Germinal center (tissue), 1 donor: Measurements from ENCODE around the gene CSMD2.
"Not testable (repeated sequence)": the region's sequence is repeated elsewhere in the genome, so short reads cannot be mapped to it uniquely, and the experiment has no call there.

Experiments
- DNase-seq: peaks from one replicate; pipeline ENCODE4 v3.0.0; 2012; ENCODE audit warnings: mixed read lengths, low spot score

CSMD2 gene

DNA sequence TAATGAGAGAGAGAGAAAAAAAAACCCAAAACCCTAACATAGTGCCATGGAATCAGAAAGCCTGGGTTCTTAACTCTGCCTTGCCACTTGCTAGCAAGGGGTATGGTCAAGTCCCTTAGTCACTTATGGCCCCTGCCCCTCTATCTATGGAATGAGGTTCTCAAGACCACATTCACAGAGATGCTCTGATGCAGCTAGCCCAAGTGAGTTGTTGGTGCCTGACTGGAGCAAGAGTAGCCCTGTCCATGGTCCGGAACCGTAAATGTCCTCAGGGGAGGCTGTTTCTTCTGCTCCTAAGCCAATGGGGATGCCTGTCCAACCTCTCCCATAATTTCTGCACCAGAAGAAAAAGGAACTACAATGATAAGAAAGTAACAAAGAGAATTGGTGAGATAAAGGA, 56.8 kb downstream of the CSMD2 start:
- DNase-seq: no peak

DNA sequence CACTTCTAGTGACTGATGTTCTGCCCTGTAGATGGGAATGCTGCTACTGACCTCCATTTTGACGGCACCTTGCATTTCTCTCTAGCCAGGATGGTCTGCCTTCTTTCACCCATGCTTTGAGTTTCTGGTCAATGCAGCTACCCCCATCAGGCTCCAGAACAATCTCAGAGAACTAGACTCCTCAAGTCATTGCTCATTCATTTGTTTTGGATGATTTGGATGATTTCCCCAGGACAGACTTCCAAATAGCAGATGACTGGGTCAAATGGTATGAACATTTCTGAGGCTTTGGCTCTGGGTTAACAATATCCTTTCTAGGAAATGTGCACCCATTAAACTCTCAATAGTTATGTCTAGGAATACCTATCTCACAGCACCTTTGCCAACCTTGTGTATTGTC, 63.9 kb downstream of the CSMD2 start:
- no peak for DNase-seq

DNA sequence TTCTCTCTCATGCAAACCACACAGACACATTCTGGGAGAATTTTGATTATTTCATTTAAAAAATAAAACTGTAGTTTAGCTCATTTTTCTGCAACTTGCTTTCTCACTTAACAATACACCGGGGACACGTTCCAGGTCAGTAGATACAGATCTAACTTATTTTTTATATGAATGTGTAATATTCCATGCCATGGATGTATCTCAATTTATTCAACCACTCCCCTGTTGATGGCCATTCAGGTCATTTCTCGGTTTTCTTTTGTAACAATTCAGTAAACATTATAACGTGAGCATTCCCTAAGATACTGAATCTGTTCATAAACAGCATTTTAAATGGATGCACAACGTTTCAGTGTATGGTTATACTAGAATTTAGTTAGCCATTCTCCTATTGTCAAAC, 64.7 kb downstream of the CSMD2 start:
- no peak for DNase-seq

DNA sequence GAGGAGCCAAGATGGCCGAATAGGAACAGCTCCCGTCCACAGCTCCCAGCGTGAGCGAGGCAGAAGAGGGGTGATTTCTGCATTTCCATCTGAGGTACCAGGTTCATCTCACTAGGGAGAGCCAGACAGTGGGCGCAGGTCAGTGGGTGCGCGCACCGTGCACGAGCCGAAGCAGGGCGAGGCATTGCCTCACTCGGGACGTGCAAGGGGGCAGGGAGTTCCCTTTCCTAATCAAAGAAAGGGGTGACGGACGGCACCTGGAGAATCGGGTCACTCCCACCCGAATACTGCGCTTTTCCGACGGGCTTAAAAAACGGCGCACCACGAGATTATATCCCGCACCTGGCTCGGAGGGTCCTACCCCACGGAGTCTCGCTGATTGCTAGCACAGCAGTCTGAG, 72.6 kb downstream of the CSMD2 start:
- DNase-seq: not testable (repeated sequence)

DNA sequence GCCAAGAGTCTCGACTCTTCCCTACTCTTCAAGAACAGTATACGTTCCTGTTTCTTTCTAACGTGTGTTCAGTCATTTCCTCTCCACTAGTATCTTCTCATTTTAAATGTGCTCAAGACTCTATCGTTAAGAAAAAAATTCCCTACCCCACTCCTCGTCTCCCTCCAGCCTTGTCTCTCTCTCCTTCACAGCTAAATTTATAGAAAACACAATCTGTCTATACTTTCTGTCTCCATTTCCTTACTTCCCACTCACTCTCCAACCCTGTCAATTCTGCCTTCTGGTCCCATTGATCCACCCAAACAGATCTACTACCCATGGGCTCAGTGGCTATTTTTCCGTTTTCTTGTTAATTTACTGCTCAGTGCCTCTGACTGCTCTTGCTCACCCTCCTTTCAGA, 75.3 kb downstream of the CSMD2 start:
- no peak for DNase-seq

DNA sequence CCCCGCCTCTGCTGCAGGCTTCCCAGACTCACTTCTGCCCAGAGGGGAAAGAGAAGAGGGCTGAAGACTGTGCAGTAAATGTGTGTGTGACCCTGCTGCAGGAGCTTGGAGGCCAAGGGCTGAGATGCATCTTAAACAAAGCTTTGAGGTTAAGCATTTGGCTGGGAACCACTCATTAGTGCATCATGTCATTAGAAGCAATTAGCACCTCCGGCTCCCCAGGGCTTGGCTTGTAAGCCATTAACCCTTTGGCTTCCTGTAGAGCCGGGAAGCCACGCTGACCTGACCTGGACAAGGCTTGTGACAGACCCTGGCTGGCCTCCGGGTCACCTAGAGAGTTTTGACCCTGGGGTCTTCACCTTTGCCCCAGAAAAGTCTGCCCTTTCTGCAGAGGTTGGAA, 77.0 kb downstream of the CSMD2 start:
- no peak for DNase-seq

DNA sequence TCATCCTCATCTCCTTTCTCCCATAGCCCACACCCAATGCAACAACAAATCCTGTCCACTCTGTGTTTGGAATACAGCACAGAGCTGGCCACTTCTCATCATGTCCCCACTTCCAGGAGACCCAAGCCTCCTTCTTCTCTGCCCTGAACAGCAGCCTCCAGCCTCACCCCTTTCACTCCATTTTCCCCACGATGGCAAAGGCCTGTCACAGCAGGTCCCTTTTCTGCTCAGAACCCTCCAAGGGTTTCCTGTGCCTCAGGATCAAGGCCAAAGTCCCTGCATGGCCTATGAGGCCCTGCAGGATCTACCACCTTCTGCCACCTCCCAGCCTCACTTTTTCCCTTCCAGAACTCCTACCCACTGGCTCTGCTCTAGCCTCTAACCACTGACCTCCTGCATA, 78.5 kb downstream of the CSMD2 start:
- no peak for DNase-seq

DNA sequence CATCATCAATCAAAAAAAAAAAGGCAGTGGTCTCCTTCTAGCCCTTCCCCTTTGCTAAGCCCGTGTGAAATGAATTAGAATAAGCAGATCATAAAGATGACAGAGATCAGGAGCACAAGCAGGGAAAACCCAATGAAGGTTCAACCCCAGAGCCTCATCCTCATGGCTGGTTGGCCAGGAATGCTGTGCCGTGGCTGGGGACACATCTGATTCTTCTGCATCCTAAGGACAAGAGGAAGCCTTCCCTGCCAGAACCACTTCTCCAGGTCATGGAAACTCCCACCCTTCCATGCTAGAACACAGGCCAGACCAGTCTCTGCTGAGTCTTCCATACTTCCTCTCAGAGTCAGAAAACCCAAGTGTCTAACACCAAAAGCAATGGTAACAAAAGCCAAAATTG, 81.1 kb downstream of the CSMD2 start:
- no peak for DNase-seq

DNA sequence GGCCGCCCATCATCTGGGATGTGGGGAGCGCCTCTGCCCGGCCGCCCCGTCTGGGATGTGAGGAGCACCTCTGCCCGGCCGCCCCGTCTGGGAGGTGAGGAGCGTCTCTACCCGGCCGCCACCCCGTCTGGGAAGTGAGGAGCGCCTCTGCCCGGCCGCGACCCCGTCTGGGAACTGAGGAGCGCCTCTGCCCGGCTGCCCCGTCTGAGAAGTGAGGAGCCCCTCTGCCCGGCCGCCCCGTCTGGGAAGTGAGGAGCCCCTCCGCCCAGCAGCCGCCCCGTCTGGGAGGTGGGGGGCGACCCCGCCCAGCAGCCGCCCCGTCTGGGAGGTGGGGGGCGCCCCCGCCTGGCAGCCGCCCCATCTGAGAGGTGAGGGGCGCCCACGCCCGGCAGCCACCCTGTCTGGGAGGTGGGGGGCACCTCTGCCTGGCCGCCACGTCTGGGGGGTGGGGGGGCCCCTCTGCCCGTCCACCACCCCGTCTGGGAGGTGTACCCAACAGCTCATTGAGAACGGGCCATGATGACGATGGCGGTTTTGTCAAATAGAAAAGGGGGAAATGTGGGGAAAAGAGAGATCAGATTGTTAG, 82.9 kb downstream of the CSMD2 start:
- not testable (repeated sequence) for DNase-seq

DNA sequence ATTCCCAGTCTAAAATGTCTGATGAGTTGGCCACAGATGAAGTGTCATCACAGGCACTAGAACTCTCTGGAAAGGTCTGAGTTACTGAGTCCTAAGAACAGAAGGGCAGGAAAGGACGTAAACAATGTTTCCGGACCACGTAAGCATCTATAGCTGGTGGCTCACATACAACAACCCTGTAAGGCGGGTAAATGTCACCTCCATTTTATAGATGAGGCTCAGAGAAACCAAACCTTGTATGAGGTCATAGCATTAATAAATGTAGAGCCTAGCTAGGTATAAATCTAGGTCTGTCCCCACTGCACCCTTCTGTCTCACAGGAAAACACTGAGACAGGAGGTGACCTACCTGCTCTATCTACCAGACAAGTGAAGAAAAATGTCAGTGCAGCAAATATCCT, 86.6 kb downstream of the CSMD2 start:
- DNase-seq: no peak

DNA sequence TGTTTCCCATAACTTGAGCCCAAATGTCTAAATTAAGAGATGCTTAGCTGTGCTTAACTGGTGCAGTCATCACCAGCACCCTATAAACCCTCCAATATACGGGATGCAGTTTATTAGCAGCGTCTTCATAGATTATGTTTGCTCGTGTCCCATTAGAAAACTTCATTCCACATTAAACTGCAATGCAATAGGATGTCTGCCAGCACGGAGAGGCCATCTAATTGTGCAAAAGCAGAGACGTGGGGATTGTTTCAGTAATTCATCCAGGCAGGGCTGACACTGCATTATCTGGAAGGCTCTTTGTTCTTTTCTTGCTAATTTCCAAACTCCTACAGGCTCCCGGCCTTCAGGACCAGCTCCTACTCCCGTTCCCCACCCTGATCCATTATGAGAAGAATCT, 89.5 kb downstream of the CSMD2 start:
- DNase-seq: no peak

DNA sequence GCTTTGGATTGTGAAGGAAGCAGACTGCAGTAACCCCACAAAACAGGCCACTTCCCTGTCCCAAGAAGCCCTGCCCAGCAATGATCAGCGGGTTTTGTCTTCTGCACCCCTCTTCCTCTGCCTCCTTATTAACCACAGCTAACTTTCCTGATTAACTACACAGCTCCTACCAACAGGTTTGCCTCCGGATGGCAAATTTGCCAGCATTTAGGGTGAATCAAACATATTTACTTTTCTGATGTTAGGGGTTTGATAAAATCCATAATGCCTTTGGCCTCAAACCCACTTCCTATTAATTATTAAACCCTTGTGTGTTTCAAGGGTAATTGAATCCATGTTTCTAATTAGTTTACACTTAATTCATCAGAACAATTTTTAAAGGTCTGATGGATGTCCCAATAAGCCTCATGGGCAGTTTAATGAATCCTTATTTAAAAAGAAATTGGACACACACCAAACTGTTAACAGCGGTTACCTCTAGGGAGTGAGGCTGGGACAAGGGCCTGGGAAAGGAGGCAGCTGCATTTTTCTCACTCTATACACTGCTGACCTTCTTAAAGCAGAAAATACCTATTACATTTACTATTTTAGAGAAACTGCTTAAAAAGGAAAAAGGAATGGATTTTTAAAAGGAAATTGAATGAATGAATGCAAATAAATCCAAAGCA, 91.9 kb downstream of the CSMD2 start:
- DNase-seq: no peak

DNA sequence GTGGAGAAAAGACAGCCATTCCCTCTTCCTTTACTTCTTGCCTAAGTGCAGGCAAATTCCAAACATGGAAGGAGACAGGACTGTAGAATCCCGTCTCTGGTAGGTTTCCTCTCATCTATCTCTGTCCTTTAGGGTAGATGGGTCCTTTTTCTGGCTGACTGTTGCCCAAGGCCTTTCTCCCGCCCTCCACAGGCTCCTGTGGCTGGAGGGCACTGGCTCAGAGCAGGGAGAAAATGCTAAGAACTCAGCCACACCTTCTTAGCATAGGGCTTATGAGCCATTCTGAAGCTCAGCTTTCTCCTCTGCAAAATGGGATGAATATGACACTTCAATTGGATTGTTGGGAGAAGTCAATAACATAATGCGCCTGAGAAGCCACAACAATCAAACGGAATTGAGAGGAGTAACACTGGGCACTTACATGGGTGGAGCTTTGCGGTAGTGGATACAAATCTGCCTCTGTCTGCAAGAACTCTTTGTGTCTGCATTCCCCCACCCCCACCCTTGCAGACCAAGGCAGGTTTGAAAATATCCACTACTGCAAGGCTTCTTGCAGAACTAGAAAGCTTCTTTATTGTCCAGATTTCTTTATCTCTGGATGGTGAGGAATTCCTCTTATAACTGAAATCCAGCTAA, 94.7 kb downstream of the CSMD2 start:
- DNase-seq: no peak

DNA sequence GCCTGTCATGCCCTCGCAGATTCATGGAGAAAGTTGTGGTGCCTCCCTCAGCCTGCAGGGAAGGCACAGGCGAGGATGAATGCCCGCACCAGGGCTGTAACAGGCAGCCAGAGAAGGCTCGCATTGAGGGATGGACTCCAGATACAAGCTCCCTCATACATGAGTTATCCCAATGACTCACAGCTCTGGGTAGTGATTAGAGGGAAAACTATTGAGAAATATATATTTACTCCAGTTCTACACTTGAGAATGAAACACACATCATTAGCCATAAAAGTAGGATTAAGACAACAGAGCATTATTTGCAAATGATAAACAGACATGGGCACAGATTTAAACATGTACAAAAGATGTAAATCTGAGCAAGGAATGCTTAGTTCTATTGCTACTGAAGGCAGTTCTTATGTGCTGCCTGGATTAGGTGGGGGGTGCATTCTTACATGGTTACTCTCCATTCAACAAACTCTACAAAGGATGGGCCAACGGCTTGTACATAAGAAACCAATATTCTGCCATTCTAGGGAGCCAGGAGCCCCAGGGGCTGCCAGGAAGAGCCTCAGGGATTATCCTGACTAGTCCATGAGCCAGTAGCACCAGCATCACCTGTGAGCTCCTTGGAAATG, 97.9 kb downstream of the CSMD2 start:
- no peak for DNase-seq

DNA sequence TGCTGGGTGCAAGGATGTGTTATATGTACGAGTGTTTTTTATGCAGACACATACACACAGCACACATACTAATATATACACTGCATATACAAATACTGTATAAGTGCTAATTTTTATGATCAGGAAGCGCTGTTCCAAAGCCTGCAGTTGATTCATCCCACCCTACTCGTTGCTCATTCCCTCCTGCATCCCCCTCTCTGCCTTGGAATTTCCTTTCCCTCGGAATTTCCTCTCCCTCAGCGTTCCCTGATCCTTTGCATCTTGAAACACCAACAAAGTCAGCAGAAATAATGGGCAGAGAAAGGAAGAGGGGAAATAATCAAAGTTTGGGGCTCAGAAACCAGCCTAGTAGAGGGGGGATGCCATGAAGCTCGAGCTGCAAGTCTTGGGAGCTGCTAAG, 98.9 kb downstream of the CSMD2 start:
- DNase-seq: no peak

DNA sequence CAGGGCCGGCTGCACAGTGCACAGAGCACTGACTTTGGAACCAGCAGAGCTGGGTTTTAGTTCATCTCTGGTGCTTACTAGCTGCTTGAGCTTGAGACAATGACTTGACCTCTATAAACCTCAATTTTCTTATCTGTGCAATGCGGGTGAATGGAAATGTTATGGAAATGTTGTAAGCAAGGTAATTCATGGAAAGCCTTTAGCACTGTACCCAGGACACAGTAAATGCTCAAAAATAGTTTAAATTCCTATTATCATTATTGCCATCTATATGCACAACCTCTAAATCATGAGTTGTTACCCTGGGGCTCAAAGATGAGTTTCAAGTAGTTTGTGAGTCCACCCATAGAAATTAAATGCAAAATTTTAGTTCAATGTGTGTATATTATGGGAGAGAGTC, 99.5 kb downstream of the CSMD2 start:
- DNase-seq: no peak

DNA sequence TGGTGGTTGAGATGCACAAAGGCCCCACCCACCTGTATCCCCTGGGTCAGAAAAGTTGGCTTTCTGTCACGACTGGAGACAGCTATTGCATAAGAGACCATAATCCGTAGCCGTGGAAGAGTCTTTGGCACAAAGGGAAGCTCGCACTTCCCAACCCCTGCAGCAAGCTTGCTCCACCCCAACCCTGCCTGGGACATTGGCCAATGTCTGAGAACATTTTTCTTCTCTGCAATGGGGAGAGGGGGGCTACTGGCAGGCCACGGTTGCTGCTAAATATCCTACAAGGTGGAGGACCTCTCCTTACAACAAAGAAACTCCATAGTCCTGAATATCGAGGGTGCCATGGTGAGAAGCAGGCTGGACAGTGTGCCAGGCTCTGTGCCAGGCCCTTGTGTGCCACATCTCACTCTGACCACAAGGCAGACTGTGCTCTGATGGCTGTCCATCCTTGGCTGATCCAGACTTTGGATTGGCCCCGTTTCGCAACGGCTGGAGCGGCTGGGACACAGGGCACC, 104.1 kb downstream of the CSMD2 start:
- no peak for DNase-seq

DNA sequence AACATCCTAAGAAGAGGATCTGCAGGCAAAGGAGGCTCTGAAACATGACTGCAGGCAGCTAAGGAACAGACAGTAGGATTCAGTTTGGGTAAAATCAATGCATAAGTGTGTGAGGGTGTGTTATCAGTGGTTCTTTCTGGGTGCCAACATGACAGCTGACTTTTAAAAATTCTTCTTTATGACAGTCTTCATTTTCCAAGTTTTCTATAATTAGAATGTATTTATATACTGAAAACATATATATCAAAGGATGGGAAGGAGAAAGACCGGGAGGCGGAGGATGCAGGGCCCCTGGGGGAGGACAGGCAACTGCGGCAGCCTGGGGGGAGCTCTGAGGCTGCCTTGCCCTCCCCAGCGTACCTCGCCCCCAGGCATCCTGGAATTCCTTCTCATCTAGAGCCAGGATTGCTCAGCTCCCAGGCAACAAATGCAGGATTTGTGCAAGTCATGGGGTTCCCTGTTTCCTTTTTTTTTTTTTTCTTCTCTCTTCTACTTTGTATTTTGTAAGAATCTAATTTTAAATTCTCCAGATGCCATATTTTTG, 104.8 kb downstream of the CSMD2 start:
- no peak for DNase-seq

DNA sequence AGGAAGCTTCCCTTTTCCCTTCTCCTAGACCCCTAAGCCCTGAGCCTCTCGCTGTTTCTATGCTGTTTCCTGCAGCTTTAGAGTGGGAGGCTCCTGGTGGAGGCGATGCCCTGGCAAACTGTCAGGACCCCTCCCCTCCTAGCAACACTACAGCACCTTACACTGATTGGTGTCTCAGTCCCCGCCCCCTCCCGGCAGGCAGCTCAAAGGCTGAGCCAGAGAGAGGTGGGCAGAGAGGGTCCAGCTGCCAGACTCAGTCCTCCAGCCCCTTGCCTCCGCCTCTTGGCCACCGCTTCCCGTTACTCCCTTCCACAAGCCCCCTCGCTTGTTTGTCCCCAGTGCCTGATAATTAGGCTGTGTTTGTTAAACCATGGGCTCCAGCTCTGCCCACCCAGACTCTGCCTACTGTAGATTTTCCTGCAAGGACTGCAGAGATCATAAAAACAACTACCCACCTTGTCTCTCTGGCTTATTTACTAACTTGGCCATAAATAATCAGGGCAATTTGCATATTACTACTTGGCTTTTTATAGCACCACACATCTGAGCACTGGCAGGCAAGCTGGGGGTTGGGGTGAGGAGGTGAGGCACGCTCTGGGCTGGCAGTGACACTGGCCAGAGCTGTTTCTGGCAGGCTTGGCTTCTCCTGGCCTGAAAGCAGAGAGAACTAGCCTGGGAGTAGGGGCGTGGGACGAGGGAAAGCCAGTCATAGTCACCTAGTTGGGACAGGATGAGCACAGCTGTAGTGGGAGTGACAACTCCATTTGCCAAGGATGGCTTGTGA, 107.5 kb downstream of the CSMD2 start:
- DNase-seq: peak; percentile 50

DNA sequence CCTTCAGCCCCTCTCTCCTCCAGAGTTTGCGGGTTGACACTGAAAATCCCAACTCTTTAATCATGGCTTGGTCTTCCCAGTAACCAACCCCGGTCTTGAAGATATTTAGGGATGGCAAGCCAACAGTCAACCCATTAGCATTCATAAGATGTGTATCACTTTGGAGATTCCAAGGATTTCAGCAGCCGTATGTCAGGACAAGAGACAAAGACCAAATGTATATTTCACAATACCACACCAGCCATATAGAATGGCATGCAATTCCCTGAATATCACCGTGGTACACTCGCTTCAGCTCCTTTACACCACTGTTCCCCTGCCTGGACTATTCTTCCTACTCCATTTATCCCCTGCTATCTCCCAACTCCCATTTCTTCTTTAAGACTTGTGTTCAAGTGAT, 109.2 kb downstream of the CSMD2 start:
- no peak for DNase-seq

DNA sequence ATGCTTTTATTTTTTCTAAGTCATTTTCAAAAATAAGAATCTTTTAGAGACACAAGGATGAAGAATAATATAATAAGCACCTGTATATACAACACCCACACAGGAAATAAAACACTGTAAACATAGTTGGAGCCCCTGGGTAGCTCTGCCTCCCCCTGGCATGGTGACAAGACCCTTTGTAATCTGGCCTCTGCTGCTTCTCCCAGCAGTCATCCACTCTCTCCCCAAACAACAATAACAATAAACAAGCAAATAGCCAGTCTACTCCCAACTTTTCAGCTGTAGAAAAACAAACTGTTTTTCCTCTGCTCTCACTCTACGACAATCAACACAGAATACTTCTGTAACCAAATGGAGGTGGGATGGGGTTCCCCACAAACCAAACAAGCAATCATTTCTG, 110.1 kb downstream of the CSMD2 start:
- no peak for DNase-seq

DNA sequence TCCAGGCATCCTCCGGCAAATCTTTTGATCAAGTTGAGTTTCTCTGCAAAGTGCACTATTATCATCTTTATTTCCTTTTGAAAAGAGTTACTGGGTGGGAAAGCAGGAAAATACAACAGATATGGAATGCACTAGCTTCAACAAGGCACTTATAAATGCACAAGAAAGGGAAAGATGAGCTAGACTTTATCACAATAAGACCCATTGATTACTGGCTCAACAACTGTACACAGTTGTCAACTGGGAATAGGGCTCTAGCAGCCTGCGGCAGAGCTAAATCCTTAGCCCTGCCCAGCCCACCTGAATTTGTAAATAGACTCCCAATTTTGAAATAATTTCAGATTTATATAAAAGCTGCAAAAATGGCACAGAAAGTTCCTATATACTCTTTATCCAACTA, 111.4 kb downstream of the CSMD2 start:
- DNase-seq: no peak
